ENCODE results near the gene OSBPL7. TPM values are rescaled to one million over a fixed set of nuclear protein-coding genes. Genes with fewer than 3 reads are reported as not detected.

Gene OSBPL7
- polyA plus RNA-seq, 2 of the 4 experiments (the other 2 are of a cell fraction), result 7.0 to 15.4 TPM

GRCh38 chr17:47810200-47810821 is 11.3 kb downstream of the OSBPL7 start (continued):
- TF ChIP-seq ZFP36 (IDR thresholded peaks at IDR 0.05; ENCODE audit: borderline replicate concordance, partially characterized antibody), result no peak
- TF ChIP-seq, protein P1, sequence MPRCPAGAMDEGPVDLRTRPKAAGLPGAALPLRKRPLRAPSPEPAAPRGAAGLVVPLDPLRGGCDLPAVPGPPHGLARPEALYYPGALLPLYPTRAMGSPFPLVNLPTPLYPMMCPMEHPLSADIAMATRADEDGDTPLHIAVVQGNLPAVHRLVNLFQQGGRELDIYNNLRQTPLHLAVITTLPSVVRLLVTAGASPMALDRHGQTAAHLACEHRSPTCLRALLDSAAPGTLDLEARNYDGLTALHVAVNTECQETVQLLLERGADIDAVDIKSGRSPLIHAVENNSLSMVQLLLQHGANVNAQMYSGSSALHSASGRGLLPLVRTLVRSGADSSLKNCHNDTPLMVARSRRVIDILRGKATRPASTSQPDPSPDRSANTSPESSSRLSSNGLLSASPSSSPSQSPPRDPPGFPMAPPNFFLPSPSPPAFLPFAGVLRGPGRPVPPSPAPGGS (IDR thresholded peaks at IDR 0.05), result no peak
- TF ChIP-seq RNF2 (IDR thresholded peaks at IDR 0.05; ENCODE audit: borderline replicate concordance, low read depth), result no peak
- TF ChIP-seq FOXS1 (CRISPR knock-in tag; IDR thresholded peaks at IDR 0.05), result no peak
- TF ChIP-seq TP53 (CRISPR knock-in tag; IDR thresholded peaks at IDR 0.05), result no peak
- no peak for TF ChIP-seq PBX3 (IDR thresholded peaks at IDR 0.05)
- TF ChIP-seq HEYL (CRISPR knock-in tag; IDR thresholded peaks at IDR 0.05), result no peak
- TF ChIP-seq RCOR1 (IDR thresholded peaks at IDR 0.05; ENCODE audit: low read depth, low read length), result no peak
- TF ChIP-seq JUN (IDR thresholded peaks at IDR 0.05), result peak in 1 of 2 experiments; percentile 54; a peak in 2 of 5 replicates
- TF ChIP-seq EHMT2 (IDR thresholded peaks at IDR 0.05; ENCODE audit: low read depth), result no peak
- no peak for TF ChIP-seq CTCF (IDR thresholded peaks at IDR 0.05)
- TF ChIP-seq BHLHE40 (IDR thresholded peaks at IDR 0.05; ENCODE audit: low read depth, low read length), result no peak
- TF ChIP-seq ELK1 (IDR thresholded peaks at IDR 0.05; ENCODE audit: low read depth, low read length), result no peak
- no peak for TF ChIP-seq HOXB13 (CRISPR knock-in tag; IDR thresholded peaks at IDR 0.05; ENCODE audit: low read depth)
- peak in 1 of 2 experiments; percentile 20; a peak in 1 of 4 replicates for TF ChIP-seq CEBPB (IDR thresholded peaks at IDR 0.05)
- TF ChIP-seq, protein P2, sequence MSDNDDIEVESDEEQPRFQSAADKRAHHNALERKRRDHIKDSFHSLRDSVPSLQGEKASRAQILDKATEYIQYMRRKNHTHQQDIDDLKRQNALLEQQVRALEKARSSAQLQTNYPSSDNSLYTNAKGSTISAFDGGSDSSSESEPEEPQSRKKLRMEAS (IDR thresholded peaks at IDR 0.05), result no peak
- TF ChIP-seq NR3C1 (IDR thresholded peaks at IDR 0.05), result no peak
- TF ChIP-seq EHF (CRISPR knock-in tag; IDR thresholded peaks at IDR 0.05), result no peak
- TF ChIP-seq FOSL2 (IDR thresholded peaks at IDR 0.05), result peak; percentile 69
- TF ChIP-seq FOSL2 (CRISPR knock-in tag; IDR thresholded peaks at IDR 0.05), result peak; percentile 90
- peak; percentile 66 for TF ChIP-seq JUNB (IDR thresholded peaks at IDR 0.05)
- TF ChIP-seq, protein P3, sequence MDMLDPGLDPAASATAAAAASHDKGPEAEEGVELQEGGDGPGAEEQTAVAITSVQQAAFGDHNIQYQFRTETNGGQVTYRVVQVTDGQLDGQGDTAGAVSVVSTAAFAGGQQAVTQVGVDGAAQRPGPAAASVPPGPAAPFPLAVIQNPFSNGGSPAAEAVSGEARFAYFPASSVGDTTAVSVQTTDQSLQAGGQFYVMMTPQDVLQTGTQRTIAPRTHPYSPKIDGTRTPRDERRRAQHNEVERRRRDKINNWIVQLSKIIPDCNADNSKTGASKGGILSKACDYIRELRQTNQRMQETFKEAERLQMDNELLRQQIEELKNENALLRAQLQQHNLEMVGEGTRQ (IDR thresholded peaks at IDR 0.05), result no peak
- no peak for TF ChIP-seq CBX8 (IDR thresholded peaks at IDR 0.05)
- TF ChIP-seq RARB (CRISPR knock-in tag; IDR thresholded peaks at IDR 0.05), result no peak
- no peak for TF ChIP-seq CHD2 (IDR thresholded peaks at IDR 0.05; ENCODE audit: low read length, partially characterized antibody)
- no peak for TF ChIP-seq ESRRA (IDR thresholded peaks at IDR 0.05; ENCODE audit: borderline replicate concordance, low read length)
- TF ChIP-seq HDAC2 (IDR thresholded peaks at IDR 0.05), result no peak
- TF ChIP-seq ATOH8 (CRISPR knock-in tag; IDR thresholded peaks at IDR 0.05; ENCODE audit: low read depth), result no peak
